Activated B cell treated with CpG ODN at 0.5 μM for 24 hours (primary cell): ENCODE data around the gene SEMA3F. TPM values are rescaled to one million over a fixed set of nuclear protein-coding genes. Genes with fewer than 3 reads are reported as not detected.

Experiments used
- ATAC-seq: fragments of 200-7000 bp; cut with Tn5 transposase; one replicate; pipeline ENCODE4 v1.10.0; 2021; ENCODE audit warnings: low read depth, mild to moderate bottlenecking, moderate library complexity
- CTCF ChIA-PET: fragments of 350-600 bp; sonication (Branson Sonifier 250); formaldehyde crosslinking; loops from one replicate; lab custom pipeline; 2021; ENCODE audit warnings: antibody characterized with exemption; lab: Charles Lee
- POLR2A ChIA-PET: fragments of 350-600 bp; sonication (Branson Sonifier 250); formaldehyde crosslinking; loops from one replicate; lab custom pipeline; 2021; ENCODE audit warnings: antibody characterized with exemption; lab: Charles Lee
- DNase-seq: peaks from one replicate; pipeline ENCODE4 v3.0.0; 2022
- H3K27ac Mint-ChIP-seq: one replicate; pipeline ENCODE4 v1.8.0; 2020; ENCODE audit warnings: mixed read lengths
- H3K27me3 Mint-ChIP-seq: one replicate; pipeline ENCODE4 v1.8.0; 2021; ENCODE audit warnings: mixed read lengths
- H3K36me3 Mint-ChIP-seq: one replicate; pipeline ENCODE4 v1.8.0; 2021; ENCODE audit warnings: low read depth, mixed read lengths
- H3K4me1 Mint-ChIP-seq: one replicate; pipeline ENCODE4 v1.8.0; 2021; ENCODE audit warnings: mixed read lengths
- H3K4me3 Mint-ChIP-seq: one replicate; pipeline ENCODE4 v1.8.0; 2020; ENCODE audit warnings: mild to moderate bottlenecking, mixed read lengths
- H3K9me3 Mint-ChIP-seq: one replicate; pipeline ENCODE4 v1.8.0; 2020; ENCODE audit warnings: mixed read lengths
- CTCF ChIP-seq: fragments of 200-600 bp; IDR thresholded peaks from one replicate; pipeline ENCODE4 v1.8.0; 2022; ENCODE audit warnings: antibody characterized with exemption, mild to moderate bottlenecking
- intact Hi-C: fragments of 100-400 bp; cut with micrococcal nuclease; formaldehyde crosslinking; loops from one replicate; pipeline ENCODE4 v1.15.1; 2024
- total RNA-seq: library from RNA; stranded (reverse); gene quantifications from 2 replicates; pipeline ENCODE4 v1.2.3, GENCODE V29; 2022

The SEMA3F gene
- total RNA-seq, 1 donor from 2014 or later, result not detected

GRCh38 chr3:50146316-50146901 lies 8.7 kb upstream of the SEMA3F start:
- Mint-ChIP-seq H3K4me3 (no peak overlapping the region), H3K27me3 (peaks cover 4% of the 10 kb centered on the region), H3K36me3 (no peaks in the 10 kb centered on the region), H3K9me3 (no peaks in the 10 kb centered on the region), H3K27ac (no peak overlapping the region), H3K4me1 (no peaks in the 10 kb centered on the region)
- intact Hi-C loops, result no loop called here
- no peak for ATAC-seq
- no peak for DNase-seq
- TF ChIP-seq CTCF, result no peak
- ChIA-PET CTCF (no interaction called here), POLR2A (no interaction called here)

DNA sequence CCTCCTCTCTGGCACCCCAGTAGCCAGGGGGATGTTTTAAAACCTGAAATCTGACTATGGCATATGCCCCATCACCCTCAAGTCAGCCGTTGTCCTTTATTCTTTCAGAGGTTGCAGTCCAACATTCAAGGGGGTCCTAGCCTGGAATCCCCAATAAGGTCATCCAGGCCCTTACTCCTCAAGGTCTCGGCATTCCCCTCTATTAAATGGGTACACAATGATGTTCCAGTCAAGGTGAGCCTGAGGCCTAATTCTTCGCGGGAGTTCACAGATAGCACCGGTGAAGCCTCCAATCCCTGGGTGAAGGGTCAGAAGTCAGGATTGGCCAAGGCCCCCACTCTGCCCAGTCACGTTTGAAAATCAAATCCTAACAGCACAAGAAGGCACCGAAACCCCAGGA lies 8.1 kb upstream of the SEMA3F start:
- H3K27ac Mint-ChIP-seq, result no peak overlapping the region
- ChIA-PET POLR2A (no interaction called here), CTCF (no interaction called here)
- H3K36me3 Mint-ChIP-seq, result no peaks in the 10 kb centered on the region
- no peak overlapping the region for H3K4me3 Mint-ChIP-seq
- no peaks in the 10 kb centered on the region for H3K4me1 Mint-ChIP-seq
- no peaks in the 10 kb centered on the region for H3K9me3 Mint-ChIP-seq
- DNase-seq (no peak), ATAC-seq (no peak)
- peaks cover 4% of the 10 kb centered on the region for H3K27me3 Mint-ChIP-seq
- intact Hi-C loops, result no loop called here
- no peak for TF ChIP-seq CTCF

DNA sequence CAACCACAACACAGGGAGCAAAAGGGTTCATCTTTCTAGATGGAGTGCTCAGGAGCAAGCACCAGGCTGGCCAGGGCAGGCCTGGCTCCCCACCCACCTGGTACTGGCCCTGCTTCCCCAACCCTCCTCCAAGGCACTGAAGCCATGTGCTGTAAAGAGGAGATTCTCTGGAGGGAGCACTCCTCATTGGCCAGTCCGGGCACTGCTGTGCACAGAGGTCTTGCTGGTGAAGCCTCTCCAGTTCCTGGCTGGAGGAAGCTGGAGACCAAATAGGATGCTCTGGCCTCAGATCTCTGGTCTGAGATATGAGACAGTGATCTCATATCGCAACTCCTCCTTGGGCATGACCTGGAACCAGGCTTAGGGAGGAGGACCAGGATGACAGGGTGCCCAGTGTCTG lies 7.7 kb upstream of the SEMA3F start:
- no peaks in the 10 kb centered on the region for H3K4me1 Mint-ChIP-seq
- POLR2A ChIA-PET, result no interaction called here
- no peak for TF ChIP-seq CTCF
- ATAC-seq (no peak), DNase-seq (no peak)
- no peaks in the 10 kb centered on the region for H3K9me3 Mint-ChIP-seq
- CTCF ChIA-PET, result no interaction called here
- no peak overlapping the region for H3K4me3 Mint-ChIP-seq
- intact Hi-C loops, result no loop called here
- no peaks in the 10 kb centered on the region for H3K36me3 Mint-ChIP-seq
- H3K27me3 Mint-ChIP-seq, result peaks cover 4% of the 10 kb centered on the region
- no peak overlapping the region for H3K27ac Mint-ChIP-seq

DNA sequence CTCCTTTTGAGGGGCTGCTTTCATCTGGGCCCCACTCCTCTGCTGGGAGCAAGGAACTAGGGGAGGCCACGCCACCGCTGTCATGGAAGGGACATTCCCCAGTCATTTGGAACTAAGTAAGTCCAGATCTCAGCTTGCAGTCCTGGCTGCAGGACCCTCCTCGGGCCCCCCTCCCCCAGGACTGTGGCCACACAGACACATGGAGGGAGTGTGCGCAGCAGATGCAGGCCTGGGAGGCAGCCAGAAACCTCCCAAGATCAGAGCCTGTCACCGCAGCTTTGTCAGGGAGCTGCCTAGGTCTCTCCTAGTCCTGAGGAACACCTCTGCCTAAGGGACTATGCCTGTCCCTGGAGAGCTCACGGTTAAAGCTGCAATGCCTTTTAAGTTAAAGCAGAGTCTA lies 7.3 kb upstream of the SEMA3F start:
- Mint-ChIP-seq H3K9me3 (no peaks in the 10 kb centered on the region), H3K4me3 (no peak overlapping the region), H3K36me3 (no peaks in the 10 kb centered on the region), H3K27me3 (peaks cover 5% of the 10 kb centered on the region), H3K27ac (no peak overlapping the region), H3K4me1 (no peaks in the 10 kb centered on the region)
- DNase-seq, result no peak
- CTCF ChIA-PET, result no interaction called here
- ATAC-seq, result no peak
- intact Hi-C loops, result no loop called here
- TF ChIP-seq CTCF, result no peak
- POLR2A ChIA-PET, result no interaction called here

DNA sequence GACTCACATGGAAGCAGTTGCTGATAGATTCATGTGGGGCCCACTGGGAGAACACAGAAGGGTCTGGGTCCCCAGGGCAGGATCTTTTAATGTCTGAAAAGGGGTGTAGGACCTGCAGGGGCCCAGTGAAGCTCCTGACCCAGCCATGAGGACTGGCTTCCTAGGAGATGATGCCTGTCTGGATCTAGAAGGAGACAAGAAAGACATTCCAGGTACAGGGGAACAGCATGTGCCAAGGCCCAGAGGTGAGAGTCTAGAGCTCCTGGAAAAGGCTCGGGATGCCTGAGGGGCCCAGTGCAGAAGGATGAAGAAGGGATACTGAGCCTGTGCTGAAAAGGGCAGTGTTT lies 4.7 kb upstream of the SEMA3F start:
- peaks cover 20% of the 10 kb centered on the region for H3K27me3 Mint-ChIP-seq
- H3K4me1 Mint-ChIP-seq, result peaks cover 5% of the 10 kb centered on the region
- H3K4me3 Mint-ChIP-seq, result no peak overlapping the region
- ChIA-PET CTCF (no interaction called here), POLR2A (interaction anchor here (0.6 kb wide), 1 partner anchor 1267 kb away, joined by 3 read pairs; no protein-coding TSS in a partner anchor)
- H3K27ac Mint-ChIP-seq, result no peak overlapping the region
- intact Hi-C loops, result no loop called here
- no peaks in the 10 kb centered on the region for H3K9me3 Mint-ChIP-seq
- DNase-seq, result no peak
- ATAC-seq, result no peak
- H3K36me3 Mint-ChIP-seq, result no peaks in the 10 kb centered on the region
- TF ChIP-seq CTCF, result no peak
